ENCODE results near the gene ARFGEF3.

- TF ChIP-seq CTCF (IDR thresholded peaks at IDR 0.05), result no peak
- TF ChIP-seq POLR2A (IDR thresholded peaks at IDR 0.05), result no peak
- TF ChIP-seq POLR2AphosphoS5 (IDR thresholded peaks at IDR 0.05), result peak in 2 of 3 donors; percentile 26 to 49
- no peak for TF ChIP-seq EP300 (IDR thresholded peaks at IDR 0.05; ENCODE audit: low read depth)
These were observed 26.7 kb downstream of the ARFGEF3 start for GRCh38 chr6:138188278-138188941.
